Endothelial cell of umbilical vein (primary cell): ENCODE results near the gene AGPAT1. TPM values are rescaled to one million over a fixed set of nuclear protein-coding genes. Genes with fewer than 3 reads are reported as not detected.
A peak's percentile ranks its signal among the peaks of the same experiment; 100 is the strongest.

Experiments
- Bru-seq: library from RNA; stranded (reverse); fragments of 400-500 nt; gene quantifications from one replicate; lab custom pipeline; 2021; lab: Mats Ljungman, UMichigan
- BruChase-seq, 2 experiments: library from RNA; stranded (reverse); fragments of 400-500 nt; gene quantifications; one replicate each; lab custom pipeline; 2021; lab: Mats Ljungman, UMichigan
- BruUV-seq: library from RNA; stranded (reverse); fragments of 400-500 nt; replicated peaks from 2 replicates; lab custom pipeline; 2021; lab: Mats Ljungman, UMichigan
- CTCF ChIA-PET: fragments of 300-600, 350-600 bp; sonication (Branson Sonifier 250); formaldehyde crosslinking; loops from one replicate; lab custom pipeline; 2021; ENCODE audit warnings: antibody characterized with exemption, inconsistent platforms; lab: Charles Lee
- POLR2A ChIA-PET: fragments of 300-600, 350-600 bp; sonication (Branson Sonifier 250); formaldehyde crosslinking; loops from one replicate; lab custom pipeline; 2021; ENCODE audit warnings: antibody characterized with exemption, inconsistent platforms; lab: Charles Lee
- DNase-seq: peaks from one replicate; pipeline ENCODE4 v3.0.0-alpha.2; 2011; ENCODE audit warnings: low read depth, low spot score
- FAIRE-seq: peaks from 2 replicates; lab custom pipeline; 2011; peaks lifted over from hg19 to GRCh38; lab: Jason Lieb, UNC
- H2AFZ ChIP-seq: 2 replicates; pipeline ENCODE4 v1.6.0; 2012; ENCODE audit warnings: low read depth, low read length, control low read depth, inconsistent platforms
- H3K27ac ChIP-seq: 2 replicates; pipeline ENCODE4 v1.5.1; 2011; ENCODE audit warnings: low read depth, mild to moderate bottlenecking, control low read depth, low read length, moderate library complexity; ENCODE audit not compliant: insufficient read depth
- H3K27me3 ChIP-seq, 2 experiments: 2 replicates each; pipeline versions ENCODE4 v1.6.0 to v1.6.1; 2011; ENCODE audit warnings: low read length in 2 of 2, mixed read lengths in 1 of 2; ENCODE audit not compliant: control insufficient read depth in 2 of 2, insufficient read depth in 2 of 2
- H3K36me3 ChIP-seq, 2 experiments: 2 replicates in 1 of 2; 3 replicates in 1 of 2; pipeline ENCODE4 v1.5.1; 2011; ENCODE audit warnings: low read length in 2 of 2, mild to moderate bottlenecking in 1 of 2, moderate library complexity in 1 of 2; ENCODE audit not compliant: control insufficient read depth in 2 of 2, insufficient read depth in 2 of 2; ENCODE audit errors: extremely low read depth in 1 of 2
- H3K4me1 ChIP-seq: 3 replicates; pipeline ENCODE4 v1.5.1; 2011; ENCODE audit warnings: mild to moderate bottlenecking, low read length; ENCODE audit not compliant: control insufficient read depth, insufficient read depth; ENCODE audit errors: extremely low read depth
- H3K4me2 ChIP-seq: 2 replicates; pipeline ENCODE4 v1.6.1; 2011; ENCODE audit warnings: low read length, control low read depth, mixed read lengths; ENCODE audit not compliant: insufficient read depth
- H3K4me3 ChIP-seq, 3 experiments: fragments of 200-600 bp in 1 of 3; sonication (generic), shearing (Covaris generic) in 1 of 3; replicated peaks in 1 of 3; 2 replicates each; pipeline ENCODE4 v1.5.1; 2011 to 2016; ENCODE audit warnings: control low read depth in 3 of 3, low read length in 3 of 3, mild to moderate bottlenecking in 2 of 3, inconsistent platforms in 1 of 3, low read depth in 1 of 3, moderate library complexity in 1 of 3; ENCODE audit not compliant: insufficient read depth in 1 of 3
- H3K79me2 ChIP-seq: 2 replicates; pipeline ENCODE4 v1.6.0; 2012; ENCODE audit warnings: low read length, inconsistent platforms; ENCODE audit not compliant: control insufficient read depth, insufficient read depth
- H3K9ac ChIP-seq: replicated peaks from 2 replicates; pipeline ENCODE3; 2011; ENCODE audit warnings: low read length, control low read depth; ENCODE audit not compliant: insufficient read depth; ENCODE audit errors: extremely low read depth
- H3K9me1 ChIP-seq: replicated peaks from 3 replicates; pipeline ENCODE4 v1.6.0; 2011; ENCODE audit warnings: mild to moderate bottlenecking, low read length; ENCODE audit not compliant: control insufficient read depth, insufficient read depth; ENCODE audit errors: extremely low read depth
- H3K9me3 ChIP-seq: replicated peaks from 2 replicates; pipeline ENCODE4 v1.5.1; 2012; ENCODE audit warnings: low read length, inconsistent platforms; ENCODE audit not compliant: control insufficient read depth, insufficient read depth
- H4K20me1 ChIP-seq: replicated peaks from 2 replicates; pipeline ENCODE3; 2011; ENCODE audit warnings: mild to moderate bottlenecking, low read length; ENCODE audit not compliant: control insufficient read depth, insufficient read depth; ENCODE audit errors: extremely low read depth
- FOS ChIP-seq: IDR thresholded peaks from 2 replicates; pipeline ENCODE4 v1.6.1; 2011; ENCODE audit warnings: mild to moderate bottlenecking, low read length, moderate library complexity, borderline replicate concordance; ENCODE audit not compliant: insufficient read depth
- GATA2 ChIP-seq: IDR thresholded peaks from 2 replicates; pipeline ENCODE4 v1.7.0; 2011; ENCODE audit warnings: low read depth, mild to moderate bottlenecking, moderate library complexity, mixed read lengths, low read length; ENCODE audit not compliant: insufficient read length, insufficient read depth
- POLR2A ChIP-seq: IDR thresholded peaks from 2 replicates; pipeline ENCODE4 v1.6.1; 2012; ENCODE audit warnings: low read depth, mild to moderate bottlenecking, control low read depth, low read length
- POLR2AphosphoS5 ChIP-seq: IDR thresholded peaks from 2 replicates; pipeline ENCODE4 v1.6.1; 2012; ENCODE audit warnings: low read depth, mild to moderate bottlenecking, control low read depth, low read length, moderate library complexity; ENCODE audit not compliant: insufficient read depth
- dilution Hi-C: fragments of 300-500 bp; cut with MboI; formaldehyde crosslinking; loops from one replicate; pipeline ENCODE4 v1.15.0; 2019; ENCODE audit warnings: low sequenced_read_pairs; ENCODE audit not compliant: extremely low pct_ligation_motif_present
- intact Hi-C: fragments of 100-400 bp; cut with micrococcal nuclease; formaldehyde crosslinking; loops from one replicate; pipeline ENCODE4 v1.10.0; 2022
- long read RNA-seq: library from polyadenylated mRNA; stranded (forward); transcript quantifications from one replicate; pipeline ENCODE4 v2.0.0, GENCODE V29; 2021
- polyA minus RNA-seq, 3 experiments: library from RNA; depleted of rRNA, polyadenylated mRNA; stranded (reverse); fragments of >200 nt; gene quantifications; 1 replicate in 1 of 3; 2 replicates in 2 of 3; pipeline ENCODE4 v1.2.3, GENCODE V29; 2011
- polyA plus RNA-seq, 4 experiments: library from polyadenylated mRNA; depleted of rRNA in 3 of 4; stranded (reverse) in 3 of 4; unstranded in 1 of 4; fragments of >200 nt; gene quantifications; 2 replicates each; pipeline versions ENCODE4 v1.2.1 to v1.2.3, GENCODE V29; 2011 to 2012; ENCODE audit warnings: missing spikeins in 1 of 4
- total RNA-seq: library from RNA; stranded (reverse); gene quantifications from 2 replicates; pipeline ENCODE4 v1.2.3, GENCODE V29; 2021

Gene AGPAT1, protein sequence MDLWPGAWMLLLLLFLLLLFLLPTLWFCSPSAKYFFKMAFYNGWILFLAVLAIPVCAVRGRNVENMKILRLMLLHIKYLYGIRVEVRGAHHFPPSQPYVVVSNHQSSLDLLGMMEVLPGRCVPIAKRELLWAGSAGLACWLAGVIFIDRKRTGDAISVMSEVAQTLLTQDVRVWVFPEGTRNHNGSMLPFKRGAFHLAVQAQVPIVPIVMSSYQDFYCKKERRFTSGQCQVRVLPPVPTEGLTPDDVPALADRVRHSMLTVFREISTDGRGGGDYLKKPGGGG
- total RNA-seq (38.4 and 45.1 TPM in 2 replicates), polyA plus RNA-seq (132 and 151 TPM in 2 replicates), polyA minus RNA-seq (103 and 106 TPM in 2 replicates), Bru-seq, nascent RNA (percentile 50 among the genes with signal in this experiment), BruChase-seq, experiment 1, labeled RNA remaining after a 6-hour chase (percentile 73 among the genes with signal in this experiment), BruChase-seq, experiment 2, labeled RNA remaining after a 2-hour chase (percentile 58 among the genes with signal in this experiment)
- polyA plus RNA-seq (2011; cell fraction: cytosol; rRNA removed), result 82.0 and 86.7 TPM in 2 replicates
- 47.2 and 48.4 TPM in 2 replicates for polyA plus RNA-seq (2011; cell fraction: nucleus; rRNA removed)
- 45.3 and 54.1 TPM in 2 replicates for polyA plus RNA-seq (2012)
- 66.5 TPM for polyA minus RNA-seq (2011; cell fraction: cytosol; rRNA and poly(A)+ RNA removed)
- polyA minus RNA-seq (2011; cell fraction: nucleus; rRNA and poly(A)+ RNA removed), result 14.9 and 16.2 TPM in 2 replicates
- long read RNA-seq, transcript AGPAT1-203 (7 exons, 2,234 nt), result major isoform, 11 of 49 reads
- long read RNA-seq, partial matches to known transcripts, result 16 of 49 reads
- long read RNA-seq, other reads (novel, unspliced or antisense), result 20 of 49 reads

DNA sequence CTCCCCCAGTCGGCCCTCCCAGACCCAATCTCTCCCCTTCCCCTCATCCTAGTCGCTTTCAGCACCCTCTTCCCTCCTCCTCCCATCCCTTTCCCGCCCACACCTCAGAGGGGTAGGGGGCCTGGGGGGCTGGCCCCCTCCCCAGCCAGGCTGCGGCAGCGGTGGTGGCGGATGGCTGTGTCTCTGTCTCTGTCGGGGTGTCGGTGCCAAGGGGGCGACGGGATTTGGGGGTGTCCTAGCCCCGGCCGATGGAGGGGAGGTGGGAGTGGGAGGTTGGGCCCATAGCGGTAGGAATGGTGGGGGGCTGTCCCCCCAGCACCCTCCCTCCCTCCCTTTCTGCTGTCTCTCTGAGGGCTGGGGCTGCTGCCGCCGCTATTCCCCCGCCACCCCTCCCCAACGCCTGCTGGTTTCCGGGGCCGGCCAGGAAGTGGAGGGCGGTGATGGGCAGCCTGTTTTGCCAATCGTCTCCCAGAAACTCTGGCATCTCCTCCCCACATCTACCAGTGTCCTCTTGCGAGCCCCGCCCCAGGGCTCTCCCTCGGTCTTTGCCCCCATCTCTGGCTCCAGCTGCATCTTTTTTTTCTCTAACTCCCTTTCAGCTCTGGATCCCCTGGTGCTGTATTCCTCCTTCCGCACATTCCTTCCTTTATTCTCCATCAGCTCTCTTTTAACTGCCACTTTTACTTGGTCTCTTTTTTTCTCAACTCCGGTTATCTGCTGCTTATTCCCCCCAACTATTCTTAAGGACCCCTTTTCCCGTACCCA lies at the start of gene AGPAT1:
Gene AGPAT1 (minus strand): TSS at position 374 of the 765 bp plus-strand sequence. CDS start 4,588 bp downstream, outside the sequence.
- ChIA-PET CTCF (interaction anchor here (1.0 to 2.9 kb wide), 2 partner anchors 20 to 27 kb away, joined by 4 to 15 read pairs; no protein-coding TSS in a partner anchor), POLR2A (interaction anchor here (0.6 to 1.4 kb wide), 4 partner anchors 33 to 519 kb away, joined by 3 to 8 read pairs (median 5); partner anchors contain the start of gene ATF6B)
- intact Hi-C loops (loop anchor here (1.0 to 5.0 kb wide), 4 partner anchors 22 to 796 kb away; partner anchors contain the start of genes FKBPL, NELFE, PPT2 and SKIC2), dilution Hi-C loops (no loop called here)
- FAIRE-seq, result peak; percentile 98
- Histone ChIP-seq H3K36me3 (peaks cover 0 to 10% of the 10 kb centered on the region in 2 experiments), H3K79me2 (peaks cover 21% of the 10 kb centered on the region), H3K27ac (peak within 1 kb of the TSS; percentile 83), H3K27me3 (no peaks in the 10 kb centered on the region), H2AFZ (peak within 1 kb of the TSS; percentile 56), H3K4me3 (peak within 1 kb of the TSS; percentile 52 to 70 (median 67)), H3K4me1 (peaks cover 30% of the 10 kb centered on the region), H3K9ac (peak within 1 kb of the TSS; percentile 86), H3K9me1 (no peaks in the 10 kb centered on the region), H3K9me3 (no peaks in the 10 kb centered on the region), H4K20me1 (no peaks in the 10 kb centered on the region), H3K4me2 (peak within 1 kb of the TSS; percentile 83)
- peak; percentile 92 for TF ChIP-seq POLR2AphosphoS5
- no peak for TF ChIP-seq GATA2
- no peak for TF ChIP-seq FOS
- peak; percentile 92 for TF ChIP-seq POLR2A
- DNase-seq, result peak; percentile 97
- no TSS peak for BruUV-seq
